ENCODE measurements around the gene NCAPH2.

The NCAPH2 gene

DNA sequence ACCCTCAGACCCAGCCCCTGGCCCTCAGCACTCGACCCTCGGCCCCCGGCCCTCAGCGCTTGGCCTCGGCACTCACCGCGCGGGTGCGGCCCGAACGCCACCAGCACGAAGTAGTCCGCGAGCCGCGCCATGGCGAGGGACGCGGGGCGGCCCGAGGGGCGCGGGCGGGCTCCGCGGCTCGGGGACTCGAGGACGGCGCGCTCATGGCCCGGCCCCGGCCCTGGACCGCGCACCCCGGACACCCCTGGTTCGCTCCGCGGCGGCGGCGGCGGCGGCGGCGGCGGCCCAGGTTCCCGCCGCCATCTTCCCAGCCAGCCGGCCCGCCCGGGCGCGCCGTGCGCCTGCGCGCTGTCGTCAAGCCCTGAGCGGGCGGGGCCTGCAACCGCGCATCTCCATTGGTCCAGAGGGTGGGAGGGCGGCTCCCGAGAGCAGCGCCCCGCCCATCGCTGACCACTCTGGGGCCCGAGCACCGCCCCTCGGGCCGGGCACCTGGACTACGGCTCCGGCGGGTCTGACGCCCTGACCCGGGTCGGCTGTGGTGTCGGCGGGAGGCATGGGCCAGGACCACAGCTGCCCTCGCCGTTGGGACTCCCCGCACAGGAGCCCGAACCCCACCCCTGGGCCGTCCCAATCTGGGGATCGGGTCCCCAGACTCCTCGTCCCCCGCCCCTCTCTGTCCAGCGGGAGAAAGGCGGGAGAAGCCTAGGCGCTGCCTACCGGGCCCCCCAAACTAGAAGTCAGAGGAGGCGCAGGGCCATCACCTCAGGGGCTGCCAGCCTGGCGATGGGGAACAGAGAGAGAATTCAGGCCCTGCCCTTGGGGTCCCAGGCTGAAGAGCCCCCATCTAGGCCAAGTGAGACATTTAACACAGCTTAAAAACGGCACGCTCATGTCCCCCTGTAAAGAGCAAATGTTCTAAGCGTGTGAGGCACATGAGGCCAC, 33.0 kb upstream of the NCAPH2 start, which contains the start of gene SBF1 (continued):
- TF ChIP-seq, protein P1, sequence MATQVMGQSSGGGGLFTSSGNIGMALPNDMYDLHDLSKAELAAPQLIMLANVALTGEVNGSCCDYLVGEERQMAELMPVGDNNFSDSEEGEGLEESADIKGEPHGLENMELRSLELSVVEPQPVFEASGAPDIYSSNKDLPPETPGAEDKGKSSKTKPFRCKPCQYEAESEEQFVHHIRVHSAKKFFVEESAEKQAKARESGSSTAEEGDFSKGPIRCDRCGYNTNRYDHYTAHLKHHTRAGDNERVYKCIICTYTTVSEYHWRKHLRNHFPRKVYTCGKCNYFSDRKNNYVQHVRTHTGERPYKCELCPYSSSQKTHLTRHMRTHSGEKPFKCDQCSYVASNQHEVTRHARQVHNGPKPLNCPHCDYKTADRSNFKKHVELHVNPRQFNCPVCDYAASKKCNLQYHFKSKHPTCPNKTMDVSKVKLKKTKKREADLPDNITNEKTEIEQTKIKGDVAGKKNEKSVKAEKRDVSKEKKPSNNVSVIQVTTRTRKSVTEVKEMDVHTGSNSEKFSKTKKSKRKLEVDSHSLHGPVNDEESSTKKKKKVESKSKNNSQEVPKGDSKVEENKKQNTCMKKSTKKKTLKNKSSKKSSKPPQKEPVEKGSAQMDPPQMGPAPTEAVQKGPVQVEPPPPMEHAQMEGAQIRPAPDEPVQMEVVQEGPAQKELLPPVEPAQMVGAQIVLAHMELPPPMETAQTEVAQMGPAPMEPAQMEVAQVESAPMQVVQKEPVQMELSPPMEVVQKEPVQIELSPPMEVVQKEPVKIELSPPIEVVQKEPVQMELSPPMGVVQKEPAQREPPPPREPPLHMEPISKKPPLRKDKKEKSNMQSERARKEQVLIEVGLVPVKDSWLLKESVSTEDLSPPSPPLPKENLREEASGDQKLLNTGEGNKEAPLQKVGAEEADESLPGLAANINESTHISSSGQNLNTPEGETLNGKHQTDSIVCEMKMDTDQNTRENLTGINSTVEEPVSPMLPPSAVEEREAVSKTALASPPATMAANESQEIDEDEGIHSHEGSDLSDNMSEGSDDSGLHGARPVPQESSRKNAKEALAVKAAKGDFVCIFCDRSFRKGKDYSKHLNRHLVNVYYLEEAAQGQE (tag by site-specific recombination; IDR thresholded peaks at IDR 0.05): no peak
- TF ChIP-seq ZNF664 (tag by site-specific recombination; IDR thresholded peaks at IDR 0.05) (no peak), KLF1 (tag by site-specific recombination; IDR thresholded peaks at IDR 0.05) (0 out of 2 replicates have a peak, but pooled peaks have one; percentile 58), ZNF175 (tag by site-specific recombination; IDR thresholded peaks at IDR 0.05) (no peak), MEIS1 (CRISPR knock-in tag; IDR thresholded peaks at IDR 0.05; ENCODE audit: borderline replicate concordance) (no peak), ZNF701 (tag by site-specific recombination; IDR thresholded peaks at IDR 0.05) (no peak)
- TF ChIP-seq, protein P2, sequence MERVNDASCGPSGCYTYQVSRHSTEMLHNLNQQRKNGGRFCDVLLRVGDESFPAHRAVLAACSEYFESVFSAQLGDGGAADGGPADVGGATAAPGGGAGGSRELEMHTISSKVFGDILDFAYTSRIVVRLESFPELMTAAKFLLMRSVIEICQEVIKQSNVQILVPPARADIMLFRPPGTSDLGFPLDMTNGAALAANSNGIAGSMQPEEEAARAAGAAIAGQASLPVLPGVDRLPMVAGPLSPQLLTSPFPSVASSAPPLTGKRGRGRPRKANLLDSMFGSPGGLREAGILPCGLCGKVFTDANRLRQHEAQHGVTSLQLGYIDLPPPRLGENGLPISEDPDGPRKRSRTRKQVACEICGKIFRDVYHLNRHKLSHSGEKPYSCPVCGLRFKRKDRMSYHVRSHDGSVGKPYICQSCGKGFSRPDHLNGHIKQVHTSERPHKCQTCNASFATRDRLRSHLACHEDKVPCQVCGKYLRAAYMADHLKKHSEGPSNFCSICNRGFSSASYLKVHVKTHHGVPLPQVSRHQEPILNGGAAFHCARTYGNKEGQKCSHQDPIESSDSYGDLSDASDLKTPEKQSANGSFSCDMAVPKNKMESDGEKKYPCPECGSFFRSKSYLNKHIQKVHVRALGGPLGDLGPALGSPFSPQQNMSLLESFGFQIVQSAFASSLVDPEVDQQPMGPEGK (tag by site-specific recombination; IDR thresholded peaks at IDR 0.05): peak; percentile 69; the same call in 1 of the 2 replicates
- TF ChIP-seq, protein P3, sequence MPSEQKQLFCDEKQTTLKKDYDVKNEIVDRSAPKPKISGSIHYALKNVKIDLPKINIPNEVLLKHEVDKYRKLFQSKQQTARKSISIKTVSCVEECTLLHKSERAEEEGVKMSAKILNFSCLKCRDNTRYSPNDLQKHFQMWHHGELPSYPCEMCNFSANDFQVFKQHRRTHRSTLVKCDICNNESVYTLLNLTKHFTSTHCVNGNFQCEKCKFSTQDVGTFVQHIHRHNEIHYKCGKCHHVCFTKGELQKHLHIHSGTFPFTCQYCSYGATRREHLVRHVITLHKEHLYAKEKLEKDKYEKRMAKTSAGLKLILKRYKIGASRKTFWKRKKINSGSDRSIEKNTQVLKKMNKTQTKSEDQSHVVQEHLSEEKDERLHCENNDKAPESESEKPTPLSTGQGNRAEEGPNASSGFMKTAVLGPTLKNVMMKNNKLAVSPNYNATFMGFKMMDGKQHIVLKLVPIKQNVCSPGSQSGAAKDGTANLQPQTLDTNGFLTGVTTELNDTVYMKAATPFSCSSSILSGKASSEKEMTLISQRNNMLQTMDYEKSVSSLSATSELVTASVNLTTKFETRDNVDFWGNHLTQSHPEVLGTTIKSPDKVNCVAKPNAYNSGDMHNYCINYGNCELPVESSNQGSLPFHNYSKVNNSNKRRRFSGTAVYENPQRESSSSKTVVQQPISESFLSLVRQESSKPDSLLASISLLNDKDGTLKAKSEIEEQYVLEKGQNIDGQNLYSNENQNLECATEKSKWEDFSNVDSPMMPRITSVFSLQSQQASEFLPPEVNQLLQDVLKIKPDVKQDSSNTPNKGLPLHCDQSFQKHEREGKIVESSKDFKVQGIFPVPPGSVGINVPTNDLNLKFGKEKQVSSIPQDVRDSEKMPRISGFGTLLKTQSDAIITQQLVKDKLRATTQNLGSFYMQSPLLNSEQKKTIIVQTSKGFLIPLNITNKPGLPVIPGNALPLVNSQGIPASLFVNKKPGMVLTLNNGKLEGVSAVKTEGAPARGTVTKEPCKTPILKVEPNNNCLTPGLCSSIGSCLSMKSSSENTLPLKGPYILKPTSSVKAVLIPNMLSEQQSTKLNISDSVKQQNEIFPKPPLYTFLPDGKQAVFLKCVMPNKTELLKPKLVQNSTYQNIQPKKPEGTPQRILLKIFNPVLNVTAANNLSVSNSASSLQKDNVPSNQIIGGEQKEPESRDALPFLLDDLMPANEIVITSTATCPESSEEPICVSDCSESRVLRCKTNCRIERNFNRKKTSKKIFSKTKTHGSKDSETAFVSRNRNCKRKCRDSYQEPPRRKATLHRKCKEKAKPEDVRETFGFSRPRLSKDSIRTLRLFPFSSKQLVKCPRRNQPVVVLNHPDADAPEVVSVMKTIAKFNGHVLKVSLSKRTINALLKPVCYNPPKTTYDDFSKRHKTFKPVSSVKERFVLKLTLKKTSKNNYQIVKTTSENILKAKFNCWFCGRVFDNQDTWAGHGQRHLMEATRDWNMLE (tag by site-specific recombination; conservative IDR thresholded peaks at IDR 0.05; ENCODE audit: low read depth): no peak

DNA sequence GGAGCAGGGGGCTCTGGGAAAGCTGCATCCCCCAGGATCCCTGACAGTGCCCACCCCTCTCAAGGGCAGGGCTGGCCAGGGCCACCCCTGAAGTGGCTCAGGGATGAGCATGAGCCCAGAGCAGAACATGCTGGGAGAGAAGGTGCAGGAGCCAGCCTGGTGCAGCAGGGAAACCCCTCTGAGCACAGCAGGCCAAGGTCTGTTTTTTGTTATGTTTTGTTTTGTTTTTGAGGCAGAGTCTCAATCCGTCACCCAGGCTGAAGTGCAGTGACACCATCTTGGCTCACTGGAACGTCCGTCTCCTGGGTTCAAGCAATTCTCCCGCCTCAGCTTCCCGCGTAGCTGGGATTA, 32.4 kb upstream of the NCAPH2 start:
- ChIA-PET POLR2A (interaction anchor here (0.9 to 1.2 kb wide), 4 partner anchors 21 to 50 kb away, joined by 3 read pairs; partner anchors contain the start of genes LMF2, NCAPH2 and SCO2), CTCF (no interaction called here)
- H3K4me3 ChIP-seq (ENCODE audit: low read depth, low read length): no peak overlapping the region
- H3K36me3 ChIP-seq (ENCODE audit: control insufficient read depth in 2 of 2, insufficient read depth in 1 of 2, low read length in 2 of 2): peaks cover 4 to 31% of the 10 kb centered on the region in 2 experiments; a peak in 2 of 3 replicates
- H3K4me1 ChIP-seq (ENCODE audit: control insufficient read depth, insufficient read depth, low read length): peaks cover 17% of the 10 kb centered on the region
- peak overlapping the region; percentile 87; the same call in 1 of the 2 replicates for H3K27ac ChIP-seq (ENCODE audit: extremely low read depth, low read depth, low read length)
- TF ChIP-seq ZNF768 (tag by site-specific recombination; IDR thresholded peaks at IDR 0.05) (no peak), ZIC2 (tag by site-specific recombination; IDR thresholded peaks at IDR 0.05) (peak; percentile 88), ZBTB17 (tag by site-specific recombination; IDR thresholded peaks at IDR 0.05) (peak; percentile 49; the same call in 1 of the 2 replicates), ZNF214 (tag by site-specific recombination; IDR thresholded peaks at IDR 0.05; ENCODE audit: borderline replicate concordance) (no peak)
- TF ChIP-seq, protein P4, sequence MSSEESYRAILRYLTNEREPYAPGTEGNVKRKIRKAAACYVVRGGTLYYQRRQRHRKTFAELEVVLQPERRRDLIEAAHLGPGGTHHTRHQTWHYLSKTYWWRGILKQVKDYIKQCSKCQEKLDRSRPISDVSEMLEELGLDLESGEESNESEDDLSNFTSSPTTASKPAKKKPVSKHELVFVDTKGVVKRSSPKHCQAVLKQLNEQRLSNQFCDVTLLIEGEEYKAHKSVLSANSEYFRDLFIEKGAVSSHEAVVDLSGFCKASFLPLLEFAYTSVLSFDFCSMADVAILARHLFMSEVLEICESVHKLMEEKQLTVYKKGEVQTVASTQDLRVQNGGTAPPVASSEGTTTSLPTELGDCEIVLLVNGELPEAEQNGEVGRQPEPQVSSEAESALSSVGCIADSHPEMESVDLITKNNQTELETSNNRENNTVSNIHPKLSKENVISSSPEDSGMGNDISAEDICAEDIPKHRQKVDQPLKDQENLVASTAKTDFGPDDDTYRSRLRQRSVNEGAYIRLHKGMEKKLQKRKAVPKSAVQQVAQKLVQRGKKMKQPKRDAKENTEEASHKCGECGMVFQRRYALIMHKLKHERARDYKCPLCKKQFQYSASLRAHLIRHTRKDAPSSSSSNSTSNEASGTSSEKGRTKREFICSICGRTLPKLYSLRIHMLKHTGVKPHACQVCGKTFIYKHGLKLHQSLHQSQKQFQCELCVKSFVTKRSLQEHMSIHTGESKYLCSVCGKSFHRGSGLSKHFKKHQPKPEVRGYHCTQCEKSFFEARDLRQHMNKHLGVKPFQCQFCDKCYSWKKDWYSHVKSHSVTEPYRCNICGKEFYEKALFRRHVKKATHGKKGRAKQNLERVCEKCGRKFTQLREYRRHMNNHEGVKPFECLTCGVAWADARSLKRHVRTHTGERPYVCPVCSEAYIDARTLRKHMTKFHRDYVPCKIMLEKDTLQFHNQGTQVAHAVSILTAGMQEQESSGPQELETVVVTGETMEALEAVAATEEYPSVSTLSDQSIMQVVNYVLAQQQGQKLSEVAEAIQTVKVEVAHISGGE (tag by site-specific recombination; conservative IDR thresholded peaks at IDR 0.05; ENCODE audit: low read depth): no peak
- no peaks in the 10 kb centered on the region for H3K9me3 ChIP-seq (ENCODE audit: control insufficient read depth, insufficient read depth, low read depth, low read length)
